Astrocyte (in vitro differentiated cells and primary cell): ENCODE results near the gene SSUH2. TPM values are rescaled to one million over a fixed set of nuclear protein-coding genes. Genes with fewer than 3 reads are reported as not detected.
"Not testable (repeated sequence)": the region's sequence is repeated elsewhere in the genome, so short reads cannot be mapped to it uniquely, and the experiment has no call there.

ENCODE experiments used
- DNase-seq: peaks from one replicate; pipeline ENCODE4 v3.0.0-alpha.2; 2010; ENCODE audit warnings: low read depth
- FAIRE-seq: peaks from 2 replicates; lab custom pipeline; 2011; peaks lifted over from hg19 to GRCh38; lab: Jason Lieb, UNC
- H2AFZ ChIP-seq: 2 replicates; pipeline ENCODE4 v1.6.0; 2012; ENCODE audit warnings: low read depth, low read length, inconsistent platforms
- H3K27ac ChIP-seq: 2 replicates; pipeline ENCODE4 v1.5.1; 2011; ENCODE audit warnings: low read depth, low read length, inconsistent platforms
- H3K27me3 ChIP-seq: 2 replicates; pipeline ENCODE4 v1.6.0; 2011; ENCODE audit warnings: low read length, inconsistent platforms; ENCODE audit not compliant: insufficient read depth
- H3K36me3 ChIP-seq: 2 replicates; pipeline ENCODE4 v1.5.1; 2011; ENCODE audit warnings: low read length, inconsistent platforms; ENCODE audit not compliant: insufficient read depth
- H3K4me1 ChIP-seq: 2 replicates; pipeline ENCODE4 v1.5.1; 2011; ENCODE audit warnings: low read length, inconsistent platforms; ENCODE audit not compliant: insufficient read depth
- H3K4me2 ChIP-seq: 2 replicates; pipeline ENCODE4 v1.6.0; 2012; ENCODE audit warnings: low read length, inconsistent platforms
- H3K4me3 ChIP-seq: 2 replicates; pipeline ENCODE4 v1.5.1; 2011; ENCODE audit warnings: low read depth, mild to moderate bottlenecking, low read length, inconsistent platforms; ENCODE audit not compliant: insufficient read depth
- H3K79me2 ChIP-seq: 2 replicates; pipeline ENCODE4 v1.6.0; 2012; ENCODE audit warnings: mild to moderate bottlenecking, low read length, inconsistent platforms; ENCODE audit not compliant: insufficient read depth
- H3K9ac ChIP-seq: 2 replicates; pipeline ENCODE4 v1.6.0; 2012; ENCODE audit warnings: mild to moderate bottlenecking, low read length, inconsistent platforms
- H3K9me3 ChIP-seq: 2 replicates; pipeline ENCODE4 v1.5.1; 2012; ENCODE audit warnings: low read depth, mild to moderate bottlenecking, low read length, inconsistent platforms; ENCODE audit not compliant: insufficient read depth
- H4K20me1 ChIP-seq: 2 replicates; pipeline ENCODE4 v1.6.0; 2012; ENCODE audit warnings: low read length, inconsistent platforms; ENCODE audit not compliant: insufficient read depth
- H3K27ac Mint-ChIP-seq: one replicate; pipeline ENCODE4 v1.8.0; 2021; ENCODE audit warnings: mild to moderate bottlenecking, mixed read lengths; ENCODE audit not compliant: unreplicated experiment
- H3K27me3 Mint-ChIP-seq: one replicate; pipeline ENCODE4 v1.8.0; 2021; ENCODE audit warnings: low read depth, mixed read lengths; ENCODE audit not compliant: unreplicated experiment
- H3K36me3 Mint-ChIP-seq: one replicate; pipeline ENCODE4 v1.8.0; 2021; ENCODE audit warnings: low read depth, mixed read lengths; ENCODE audit not compliant: unreplicated experiment
- H3K4me1 Mint-ChIP-seq: one replicate; pipeline ENCODE4 v1.8.0; 2021; ENCODE audit warnings: low read depth, mixed read lengths; ENCODE audit not compliant: unreplicated experiment
- H3K4me3 Mint-ChIP-seq: one replicate; pipeline ENCODE4 v1.8.0; 2021; ENCODE audit warnings: mild to moderate bottlenecking, moderate library complexity, mixed read lengths; ENCODE audit not compliant: unreplicated experiment
- H3K9me3 Mint-ChIP-seq: one replicate; pipeline ENCODE4 v1.8.0; 2021; ENCODE audit warnings: mild to moderate bottlenecking, mixed read lengths; ENCODE audit not compliant: unreplicated experiment
- EZH2 ChIP-seq: IDR thresholded peaks from 2 replicates; pipeline ENCODE4 v1.6.1; 2012; ENCODE audit warnings: mild to moderate bottlenecking, low read length, inconsistent platforms; ENCODE audit not compliant: insufficient read depth
- total RNA-seq: library from RNA; stranded (reverse); gene quantifications from 2 replicates; pipeline ENCODE4 v1.2.1, GENCODE V29; 2021
- TF ChIP-seq, protein P1 (sequence below): IDR thresholded peaks from 2 replicates; pipeline ENCODE4 v1.5.1; 2011; ENCODE audit warnings: low read depth, mild to moderate bottlenecking, inconsistent platforms, low read length, moderate library complexity; ENCODE audit not compliant: insufficient read depth

SSUH2 gene
- total RNA-seq, 1 donor from 2014 or later: not detected

DNA sequence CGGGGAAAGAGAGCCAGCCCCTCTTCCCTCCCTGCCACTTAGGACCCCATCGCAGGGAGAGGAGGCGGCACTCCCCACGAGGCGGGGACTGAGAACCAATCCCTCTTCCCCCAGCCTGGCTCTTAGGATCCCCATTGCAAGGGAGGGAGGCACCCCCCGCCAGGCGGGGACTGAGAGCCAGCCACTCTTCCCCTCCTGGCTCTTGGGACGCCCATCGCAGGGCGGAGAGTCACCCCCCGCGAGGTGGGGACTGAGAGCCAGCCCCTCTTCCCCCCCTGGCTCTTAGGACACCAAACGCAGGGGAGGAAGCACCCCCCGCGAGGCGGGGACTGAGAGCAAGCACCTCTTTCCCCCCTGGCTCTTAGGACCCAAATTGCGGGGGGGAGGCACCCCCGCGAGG, 34.2 kb upstream of the SSUH2 start:
- H3K4me2 ChIP-seq: no peak overlapping the region
- no peak overlapping the region for H2AFZ ChIP-seq
- Mint-ChIP-seq H3K27me3 (peaks cover 16% of the 10 kb centered on the region), H3K4me1 (peaks cover 6% of the 10 kb centered on the region), H3K27ac (no peak overlapping the region), H3K4me3 (no peak overlapping the region), H3K36me3 (no peaks in the 10 kb centered on the region), H3K9me3 (no peaks in the 10 kb centered on the region)
- DNase-seq (no peak), FAIRE-seq (no peak)
- H3K9ac ChIP-seq: no peak overlapping the region
- no peaks in the 10 kb centered on the region for H4K20me1 ChIP-seq
- H3K27ac ChIP-seq: no peak overlapping the region
- no peaks in the 10 kb centered on the region for H3K27me3 ChIP-seq
- no peaks in the 10 kb centered on the region for H3K9me3 ChIP-seq
- no peak overlapping the region for H3K4me3 ChIP-seq
- no peak for TF ChIP-seq EZH2
- TF ChIP-seq, protein P1, sequence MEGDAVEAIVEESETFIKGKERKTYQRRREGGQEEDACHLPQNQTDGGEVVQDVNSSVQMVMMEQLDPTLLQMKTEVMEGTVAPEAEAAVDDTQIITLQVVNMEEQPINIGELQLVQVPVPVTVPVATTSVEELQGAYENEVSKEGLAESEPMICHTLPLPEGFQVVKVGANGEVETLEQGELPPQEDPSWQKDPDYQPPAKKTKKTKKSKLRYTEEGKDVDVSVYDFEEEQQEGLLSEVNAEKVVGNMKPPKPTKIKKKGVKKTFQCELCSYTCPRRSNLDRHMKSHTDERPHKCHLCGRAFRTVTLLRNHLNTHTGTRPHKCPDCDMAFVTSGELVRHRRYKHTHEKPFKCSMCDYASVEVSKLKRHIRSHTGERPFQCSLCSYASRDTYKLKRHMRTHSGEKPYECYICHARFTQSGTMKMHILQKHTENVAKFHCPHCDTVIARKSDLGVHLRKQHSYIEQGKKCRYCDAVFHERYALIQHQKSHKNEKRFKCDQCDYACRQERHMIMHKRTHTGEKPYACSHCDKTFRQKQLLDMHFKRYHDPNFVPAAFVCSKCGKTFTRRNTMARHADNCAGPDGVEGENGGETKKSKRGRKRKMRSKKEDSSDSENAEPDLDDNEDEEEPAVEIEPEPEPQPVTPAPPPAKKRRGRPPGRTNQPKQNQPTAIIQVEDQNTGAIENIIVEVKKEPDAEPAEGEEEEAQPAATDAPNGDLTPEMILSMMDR: no peak
- H3K36me3 ChIP-seq: no peaks in the 10 kb centered on the region
- peaks cover 4% of the 10 kb centered on the region for H3K4me1 ChIP-seq
- no peaks in the 10 kb centered on the region for H3K79me2 ChIP-seq

DNA sequence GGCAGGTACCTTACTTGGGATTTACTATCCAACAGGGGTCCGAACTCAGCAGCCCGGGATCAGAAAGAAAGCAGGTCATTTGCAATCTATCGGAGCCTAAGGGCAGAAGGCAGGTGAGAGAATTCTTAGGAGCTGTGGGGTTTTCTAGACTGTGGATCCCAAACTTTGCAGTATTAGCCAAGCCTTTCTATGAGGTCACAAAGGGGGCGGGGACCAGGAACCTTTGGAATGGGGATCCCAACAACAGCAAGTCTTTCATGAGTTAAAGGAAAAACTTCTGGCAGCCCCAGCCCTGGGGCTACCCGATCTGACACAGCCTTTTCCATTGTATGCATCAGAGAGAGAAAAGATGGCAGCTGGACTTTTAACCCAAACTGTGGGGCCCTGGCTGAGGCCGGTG, 32.7 kb upstream of the SSUH2 start:
- H3K4me1 ChIP-seq, H3K4me3 ChIP-seq, FAIRE-seq, H3K4me3 Mint-ChIP-seq, H3K79me2 ChIP-seq, H3K9me3 ChIP-seq, H3K9ac ChIP-seq, H3K9me3 Mint-ChIP-seq, H3K4me1 Mint-ChIP-seq, H3K36me3 Mint-ChIP-seq, H4K20me1 ChIP-seq, H3K27ac ChIP-seq, H3K36me3 ChIP-seq, H2AFZ ChIP-seq, H3K27me3 Mint-ChIP-seq, H3K4me2 ChIP-seq, DNase-seq, H3K27me3 ChIP-seq, H3K27ac Mint-ChIP-seq: not testable (repeated sequence)

DNA sequence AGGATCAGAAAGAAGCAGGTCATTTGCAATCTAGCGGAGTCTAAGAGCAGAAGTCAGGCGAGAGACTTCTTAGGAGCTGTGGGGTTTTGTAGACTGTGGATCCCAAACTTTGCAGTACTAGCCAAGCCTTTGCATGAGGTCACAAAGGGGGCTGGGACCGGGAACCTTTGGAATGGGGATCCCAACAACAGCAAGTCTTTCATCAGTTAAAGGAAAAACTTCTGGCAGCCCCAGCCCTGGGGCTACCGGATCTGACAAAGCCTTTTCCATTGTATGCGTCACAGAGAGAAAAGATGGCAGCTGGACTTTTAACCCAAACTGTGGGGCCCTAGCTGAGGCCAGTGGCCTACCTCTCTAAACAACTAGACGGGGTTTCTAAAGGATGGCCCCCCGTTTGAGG, 31.0 kb upstream of the SSUH2 start:
- H3K36me3 Mint-ChIP-seq, H3K9me3 ChIP-seq, H3K27me3 Mint-ChIP-seq, H3K36me3 ChIP-seq, H3K4me3 ChIP-seq, FAIRE-seq, H3K4me1 Mint-ChIP-seq, H2AFZ ChIP-seq, H3K4me2 ChIP-seq, H3K27me3 ChIP-seq, H3K79me2 ChIP-seq, H3K4me1 ChIP-seq, H3K9ac ChIP-seq, H3K27ac Mint-ChIP-seq, H3K4me3 Mint-ChIP-seq, H3K9me3 Mint-ChIP-seq, H4K20me1 ChIP-seq, H3K27ac ChIP-seq, DNase-seq: not testable (repeated sequence)
